Fibroblast of pulmonary artery (primary cell): ENCODE measurements around the gene QSER1.
"Not testable (repeated sequence)": the region's sequence is repeated elsewhere in the genome, so short reads cannot be mapped to it uniquely, and the experiment has no call there.

ENCODE experiments used
- DNase-seq: peaks from one replicate; pipeline ENCODE4 v3.0.0-alpha.2; 2010; ENCODE audit warnings: low read depth
- H3K4me3 ChIP-seq: replicated peaks from 2 replicates; pipeline ENCODE4 v1.5.1; 2011; ENCODE audit warnings: low read depth, mild to moderate bottlenecking, control low read depth, low read length, moderate library complexity
- CTCF ChIP-seq: IDR thresholded peaks from 2 replicates; pipeline ENCODE4 v1.5.1; 2011; ENCODE audit warnings: mild to moderate bottlenecking, control low read depth, low read length, inconsistent platforms; ENCODE audit errors: missing control alignments

The QSER1 gene

GRCh38 chr11:32883421-32883820 lies 9.2 kb upstream of the QSER1 start:
- no peak overlapping the region for H3K4me3 ChIP-seq
- no peak for DNase-seq
- no peak for TF ChIP-seq CTCF

DNA sequence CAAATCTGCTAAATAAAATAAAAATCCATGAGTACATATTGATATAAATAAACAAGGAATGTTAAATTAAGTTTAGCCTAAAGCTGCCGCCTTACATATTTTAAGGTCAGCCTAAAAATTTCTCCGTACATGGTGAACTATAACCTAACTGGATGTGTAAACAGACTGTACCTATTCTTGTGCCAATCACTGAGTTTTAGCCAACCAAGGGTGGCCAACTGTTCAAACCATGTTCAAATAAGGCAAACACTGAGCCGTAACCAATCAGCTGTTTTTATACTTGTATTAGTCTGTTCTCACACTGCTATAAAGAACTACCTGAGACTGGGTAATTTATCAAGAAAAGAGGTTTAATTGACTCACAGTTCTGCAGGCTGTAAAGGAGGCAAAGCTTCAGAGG lies 8.6 kb upstream of the QSER1 start:
- DNase-seq, result no peak
- TF ChIP-seq CTCF, result no peak
- no peak overlapping the region for H3K4me3 ChIP-seq

GRCh38 chr11:32884770-32885384 lies 7.7 kb upstream of the QSER1 start:
- no peak overlapping the region for H3K4me3 ChIP-seq
- peak; percentile 36 for DNase-seq
- peak; percentile 64 for TF ChIP-seq CTCF

DNA sequence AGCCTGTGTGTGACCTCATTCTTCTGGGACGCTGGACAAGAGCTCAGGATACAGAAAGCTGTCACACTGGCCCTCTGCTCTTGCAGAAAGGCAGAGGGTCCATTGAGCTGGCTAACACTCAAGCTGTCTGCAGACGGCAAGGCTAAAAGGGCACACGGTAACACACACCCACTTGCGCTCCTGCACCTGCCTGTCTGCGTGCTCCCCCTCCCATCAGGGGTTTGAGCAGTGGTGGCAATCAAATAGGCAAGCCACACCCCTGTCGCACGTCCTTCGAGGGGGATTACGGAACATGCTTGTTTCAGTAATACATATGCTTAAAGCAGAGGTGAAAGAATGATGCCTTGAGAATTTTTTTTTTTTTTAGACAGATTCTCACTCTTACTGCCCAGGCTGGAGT lies 7.1 kb upstream of the QSER1 start:
- no peak for DNase-seq
- H3K4me3 ChIP-seq, result no peak overlapping the region
- TF ChIP-seq CTCF, result no peak

DNA sequence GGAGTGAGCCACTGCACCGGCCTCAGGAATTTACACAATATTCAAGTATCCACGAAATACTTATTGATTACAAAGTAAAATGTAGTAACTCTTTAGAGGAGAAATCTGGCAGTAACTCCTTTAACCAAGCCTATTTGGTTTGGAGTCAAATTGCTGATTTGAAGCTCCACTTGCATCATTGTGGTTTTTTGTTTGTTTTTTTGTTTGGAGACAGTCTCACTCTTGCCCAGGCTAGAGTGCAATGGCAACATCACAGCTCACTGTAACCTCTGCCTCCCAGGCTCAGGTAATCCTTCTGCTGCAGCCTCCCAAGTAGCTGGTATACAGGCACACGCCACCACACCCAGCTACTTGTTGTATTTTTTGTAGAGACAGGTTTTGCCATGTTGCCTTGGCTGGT lies 6.4 kb upstream of the QSER1 start:
- no peak overlapping the region for H3K4me3 ChIP-seq
- TF ChIP-seq CTCF, result no peak
- no peak for DNase-seq

DNA sequence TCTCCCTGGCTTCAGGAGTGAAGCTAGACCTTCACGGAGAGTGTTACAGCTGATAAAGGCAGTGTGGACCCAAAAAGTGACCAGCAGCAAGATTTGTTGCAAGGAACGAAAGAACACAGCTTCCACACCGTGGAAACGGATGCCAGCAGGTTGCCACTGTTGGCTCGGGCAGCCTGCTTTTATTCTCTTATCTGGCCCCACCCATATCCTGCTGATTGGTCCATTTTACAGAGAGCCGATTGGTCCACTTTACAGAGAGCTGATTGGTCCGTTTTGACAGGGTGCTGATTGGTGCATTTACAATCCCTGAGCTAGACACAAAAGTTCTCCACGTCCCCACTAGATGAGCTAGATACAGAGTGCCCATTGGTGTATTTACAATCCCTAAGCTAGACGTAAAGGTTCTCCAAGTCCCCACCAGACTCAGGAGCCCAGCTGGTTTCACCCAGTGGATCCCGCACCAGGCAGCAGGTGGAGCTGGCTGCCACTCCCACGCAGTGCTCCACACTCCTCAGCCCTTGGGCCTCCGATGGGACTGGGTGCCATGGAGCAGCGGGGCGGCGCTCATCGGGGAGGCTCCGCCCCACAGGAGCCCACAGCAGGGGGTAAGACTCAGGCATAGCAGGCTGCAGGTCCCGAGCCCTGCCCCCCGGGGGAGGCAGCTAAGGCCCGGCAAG lies 4.8 kb upstream of the QSER1 start:
- not testable (repeated sequence) for H3K4me3 ChIP-seq, DNase-seq

DNA sequence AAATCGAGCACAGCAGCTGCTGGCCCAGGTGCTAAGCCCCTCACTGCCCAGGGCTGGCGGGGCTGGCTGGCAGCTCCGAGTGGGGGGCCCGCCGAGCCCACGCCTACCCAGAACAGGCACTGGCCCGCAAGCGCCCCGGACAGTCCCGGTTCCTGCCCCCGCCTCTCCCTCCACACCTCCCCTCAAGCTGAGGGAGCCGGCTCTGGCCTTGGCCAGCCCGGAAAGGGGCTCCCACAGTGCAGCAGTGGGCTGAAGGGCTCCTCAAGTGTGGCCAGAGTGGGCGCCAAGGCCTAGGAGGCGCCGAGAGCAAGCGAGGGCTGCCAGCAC lies 4.3 kb upstream of the QSER1 start:
- DNase-seq, H3K4me3 ChIP-seq: not testable (repeated sequence)

DNA sequence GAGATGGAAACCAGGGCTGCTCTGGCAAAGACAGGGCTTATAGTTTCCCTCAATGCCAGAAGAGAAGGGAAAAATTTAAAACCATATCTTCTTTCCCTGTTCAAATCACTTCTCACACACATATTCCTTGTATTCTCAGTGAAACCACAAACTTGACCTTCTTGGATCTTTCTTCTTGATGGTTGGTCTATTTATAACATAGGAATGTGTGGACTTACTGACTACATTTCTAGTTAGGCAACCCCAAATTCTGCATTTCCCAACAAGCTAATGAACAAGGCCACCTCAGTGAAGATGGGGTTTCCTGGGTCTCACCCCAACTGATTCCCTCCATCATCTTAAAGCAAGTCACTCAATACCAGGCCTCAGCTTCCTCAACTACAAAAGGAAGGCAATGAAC lies 3.8 kb upstream of the QSER1 start:
- DNase-seq, result peak; percentile 25
- H3K4me3 ChIP-seq, result no peak overlapping the region
- TF ChIP-seq CTCF, result no peak
